SKM-1 treated with dmso at 0.1 percent for 144 hours (cell line): ENCODE data around the gene TDG.
"Not testable (repeated sequence)": the region's sequence is repeated elsewhere in the genome, so short reads cannot be mapped to it uniquely, and the experiment has no call there.

Experiments used
- DNase-seq: peaks from one replicate; lab custom pipeline; 2025; ENCODE audit not compliant: unreplicated experiment; lab: John Stamatoyannopoulos, UW

TDG gene

DNA sequence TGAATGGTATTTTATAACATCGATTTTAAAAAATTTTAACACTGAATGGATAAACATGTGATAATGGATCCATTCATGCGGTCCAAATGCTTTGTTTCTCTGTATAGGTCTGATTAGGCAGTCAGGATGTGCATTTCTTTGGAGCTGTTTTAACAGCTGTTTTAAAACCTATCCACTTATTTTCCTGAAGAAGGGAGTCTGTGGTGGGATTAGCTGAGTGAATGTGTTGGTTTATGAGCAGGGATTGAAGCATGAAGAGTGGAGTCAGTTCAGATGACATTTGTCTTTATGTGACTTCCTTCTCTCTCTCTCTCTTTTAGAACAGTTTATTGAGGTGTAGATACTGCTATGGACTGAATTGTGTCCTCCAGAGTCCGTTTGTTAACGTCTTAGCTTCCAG, 46.7 kb downstream of the TDG start:
- no peak for DNase-seq

- DNase-seq: not testable (repeated sequence)
Observed at GRCh38 chr12:104021862-104022261, 56.2 kb downstream of the TDG start.

GRCh38 chr12:104022786-104023185, 57.1 kb downstream of the TDG start:
- no peak for DNase-seq

GRCh38 chr12:104023710-104024109, 58.0 kb downstream of the TDG start:
- no peak for DNase-seq

- DNase-seq: no peak
Observed at GRCh38 chr12:104024348-104024747, 58.7 kb downstream of the TDG start.

- no peak for DNase-seq
Observed at GRCh38 chr12:104025771-104026170, 60.1 kb downstream of the TDG start.

GRCh38 chr12:104026841-104027599, 61.3 kb downstream of the TDG start:
- no peak for DNase-seq

DNA sequence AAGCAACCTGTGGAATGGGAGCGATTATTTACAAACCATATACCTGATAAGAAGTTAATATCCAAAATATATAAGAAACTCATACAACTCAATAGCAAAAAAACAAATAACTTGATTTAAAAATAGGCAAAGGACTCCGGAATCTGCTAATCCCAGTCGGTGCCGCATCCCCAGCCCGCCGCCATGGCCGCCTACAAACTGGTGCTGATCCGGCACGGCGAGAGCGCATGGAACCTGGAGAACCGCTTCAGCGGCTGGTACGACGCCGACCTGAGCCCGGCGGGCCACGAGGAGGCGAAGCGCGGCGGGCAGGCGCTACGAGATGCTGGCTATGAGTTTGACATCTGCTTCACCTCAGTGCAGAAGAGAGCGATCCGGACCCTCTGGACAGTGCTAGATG, 64.9 kb downstream of the TDG start:
- DNase-seq: not testable (repeated sequence)

DNA sequence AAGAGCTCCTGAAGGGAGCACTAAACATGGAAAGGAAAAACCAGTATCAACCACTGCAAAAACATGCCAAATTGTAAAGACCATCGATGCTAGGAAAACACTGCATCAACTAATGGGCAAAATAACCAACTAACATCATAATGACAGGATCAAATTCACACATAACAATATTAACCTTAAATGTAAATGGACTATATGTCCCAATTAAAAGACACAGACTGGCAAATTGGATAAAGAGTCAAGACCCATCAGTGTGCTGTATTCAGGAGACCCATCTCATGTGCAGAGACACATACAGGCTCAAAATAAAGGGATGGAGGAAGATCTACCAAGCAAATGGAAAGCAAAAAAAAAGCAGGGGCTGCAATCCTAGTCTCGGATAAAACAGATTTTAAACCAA, 70.5 kb downstream of the TDG start:
- not testable (repeated sequence) for DNase-seq
